NCI-H187 treated with DMSO at 0.1 percent for 48 hours (cell line): Measurements from ENCODE around the gene DAP3.
"Not testable (repeated sequence)": the region's sequence is repeated elsewhere in the genome, so short reads cannot be mapped to it uniquely, and the experiment has no call there.

Experiments used
- DNase-seq: peaks from one replicate; lab custom pipeline; 2025; lab: John Stamatoyannopoulos, UW

Gene DAP3

DNA sequence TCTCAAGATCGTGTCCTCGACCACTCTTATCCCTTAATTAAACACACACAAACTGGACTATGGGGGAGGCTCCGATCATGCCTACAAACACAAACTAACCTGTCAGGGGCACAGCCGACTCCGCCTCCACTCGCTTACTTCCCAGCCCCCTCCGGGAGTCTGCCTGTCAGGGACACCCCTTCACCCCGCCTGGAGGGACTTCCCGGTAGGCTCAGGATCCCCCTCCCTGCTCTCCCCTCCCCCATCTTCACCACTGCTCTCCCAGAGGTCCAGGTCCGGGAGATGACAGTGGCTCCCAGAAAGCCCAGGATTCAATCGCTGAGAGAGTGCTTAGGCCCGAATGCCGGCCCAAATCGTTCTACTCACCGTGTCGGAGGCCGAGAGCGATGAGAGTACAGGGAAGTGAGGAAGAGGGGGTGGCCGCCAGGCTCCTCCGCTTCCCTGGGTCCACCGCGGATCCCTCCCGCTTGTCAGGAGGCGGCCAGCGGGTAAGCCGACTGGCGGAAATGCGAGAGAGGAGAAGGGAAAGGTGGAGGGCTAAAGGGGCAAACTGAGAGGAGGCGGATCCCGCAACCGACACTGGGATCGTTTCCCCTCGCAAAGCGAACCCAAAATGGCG, 1.1 kb upstream of the DAP3 start:
- not testable (repeated sequence) for DNase-seq

GRCh38 chr1:155688324-155689080, 389 bp upstream of the DAP3 start, which contains the start of gene YY1AP1:
Gene YY1AP1 (minus strand): TSS chr1:155688774. CDS start chr1:155680436, 8,338 bp downstream.
- peak; percentile 88 for DNase-seq

DNA sequence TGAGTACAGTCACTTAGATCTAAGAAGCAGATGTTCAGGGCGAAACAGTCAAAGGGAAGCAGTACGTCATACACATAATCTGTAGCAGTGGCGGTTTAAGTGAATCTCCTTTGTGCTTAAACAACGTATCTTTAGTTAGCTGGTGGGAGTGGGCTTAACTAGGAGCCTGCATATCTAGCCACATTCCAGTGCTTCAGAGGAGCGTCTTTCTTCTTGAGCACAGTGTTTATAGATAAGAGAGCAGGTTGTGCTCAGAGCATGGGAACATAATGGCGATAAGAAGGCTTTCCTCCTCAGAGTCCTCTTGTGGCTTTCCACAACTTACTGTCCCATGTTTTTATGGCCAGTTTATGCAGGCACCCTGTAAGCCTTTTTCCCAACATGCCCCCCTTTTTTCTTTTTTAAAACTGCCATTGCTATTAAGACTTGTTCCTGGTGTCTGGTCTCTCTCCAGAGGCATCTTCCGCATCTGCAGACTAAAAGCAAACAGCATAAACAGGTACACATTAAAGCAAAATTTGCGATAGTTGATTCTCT, 3.2 kb downstream of the DAP3 start:
- no peak for DNase-seq

GRCh38 chr1:155694167-155694566, 5.3 kb downstream of the DAP3 start:
- DNase-seq = no peak

DNA sequence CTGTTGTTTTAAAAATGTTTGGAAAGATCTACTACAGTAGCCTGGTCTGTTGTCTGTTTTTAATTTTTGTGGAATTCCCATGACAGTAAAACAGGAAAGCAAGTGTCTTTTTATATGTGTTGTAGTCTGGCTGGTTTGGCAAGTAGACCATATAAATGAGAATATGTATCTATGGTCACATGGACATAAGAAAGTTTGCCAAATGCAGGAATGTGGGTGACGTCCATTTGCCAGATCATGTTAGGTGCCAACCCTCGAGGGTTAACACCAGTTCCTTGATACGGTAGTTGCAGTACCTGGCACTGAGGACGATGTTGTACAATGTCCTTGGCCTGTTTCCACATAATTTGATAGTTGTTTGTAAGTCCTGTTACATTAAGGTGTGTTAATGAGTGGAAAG, 6.2 kb downstream of the DAP3 start:
- no peak for DNase-seq

DNA sequence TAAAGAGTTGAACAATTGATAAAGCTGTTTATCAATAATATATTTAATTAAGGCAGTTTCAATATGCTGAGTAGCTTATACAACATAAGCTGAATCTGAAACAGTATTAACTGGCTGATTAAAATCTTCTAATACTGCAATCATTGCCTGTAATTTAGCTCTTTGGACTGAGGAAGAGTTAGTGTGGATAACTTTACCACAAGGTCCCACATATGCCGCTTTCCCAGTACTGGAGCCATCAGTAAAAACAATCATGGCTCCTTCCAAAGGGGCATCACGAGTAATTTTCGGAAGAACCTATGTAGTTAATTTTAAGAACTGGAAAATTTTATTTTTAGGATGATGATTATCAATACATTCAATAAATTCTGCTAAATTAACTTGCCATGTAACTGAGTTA, 6.7 kb downstream of the DAP3 start:
- DNase-seq = no peak

- no peak for DNase-seq
Measured at GRCh38 chr1:155696524-155696923, 7.6 kb downstream of the DAP3 start.

- no peak for DNase-seq
Measured at GRCh38 chr1:155697046-155697445, 8.2 kb downstream of the DAP3 start.

- DNase-seq = not testable (repeated sequence)
Measured at GRCh38 chr1:155697616-155698015, 8.7 kb downstream of the DAP3 start.

DNA sequence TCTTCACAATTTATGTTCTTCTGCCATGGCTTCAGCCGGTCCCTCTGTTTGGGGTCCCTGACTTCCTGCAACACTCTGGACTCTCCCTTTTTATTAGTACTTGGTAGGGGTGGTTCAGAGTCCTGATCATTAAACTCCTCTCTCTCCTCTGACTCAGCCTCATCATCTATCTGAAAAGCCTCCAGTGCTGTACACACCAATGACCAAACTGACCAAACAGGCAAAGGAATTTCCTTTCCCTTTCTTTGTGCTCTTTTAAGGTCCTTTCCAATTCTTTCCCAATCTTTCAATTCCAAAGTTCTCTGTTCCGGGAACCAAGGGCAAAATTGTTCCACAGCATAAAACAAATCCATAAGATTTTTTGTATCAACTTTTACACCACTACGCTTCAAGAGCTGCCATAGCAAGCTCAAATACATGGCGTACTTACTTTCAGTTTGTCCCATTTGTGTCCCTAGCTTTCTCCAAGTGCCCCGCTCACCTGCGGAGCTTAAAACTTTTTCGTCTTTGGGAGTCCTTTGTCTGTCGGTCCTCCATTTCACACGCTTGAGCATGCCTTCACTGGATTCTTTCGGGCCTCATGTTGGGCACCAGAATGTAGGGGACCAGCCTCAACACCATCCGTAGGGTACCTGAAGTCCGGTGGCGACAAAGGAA, 9.6 kb downstream of the DAP3 start:
- DNase-seq = no peak

GRCh38 chr1:155699062-155699461, 10.2 kb downstream of the DAP3 start:
- not testable (repeated sequence) for DNase-seq

- DNase-seq = not testable (repeated sequence)
Measured at GRCh38 chr1:155701675-155702074, 12.8 kb downstream of the DAP3 start.

DNA sequence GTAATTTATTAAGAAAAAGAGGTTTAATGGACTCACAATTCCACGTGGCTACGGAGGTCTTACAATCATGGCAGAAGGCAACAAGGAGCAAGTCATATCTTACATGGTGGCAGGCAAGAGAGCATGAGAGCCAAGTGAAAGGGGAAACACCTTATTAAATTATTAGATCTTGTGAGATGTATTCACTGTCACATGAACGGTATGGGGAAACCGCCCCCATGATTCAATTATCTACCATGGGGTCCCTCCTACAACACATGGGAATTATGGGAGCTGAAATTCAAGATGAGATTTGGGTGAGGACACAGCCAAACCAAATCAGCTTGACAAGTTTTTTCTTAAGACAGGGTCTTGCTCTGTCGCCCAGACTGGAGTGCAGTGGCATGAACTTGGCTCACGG, 14.3 kb downstream of the DAP3 start:
- no peak for DNase-seq

- DNase-seq = not testable (repeated sequence)
Measured at GRCh38 chr1:155704414-155704813, 15.5 kb downstream of the DAP3 start.

DNA sequence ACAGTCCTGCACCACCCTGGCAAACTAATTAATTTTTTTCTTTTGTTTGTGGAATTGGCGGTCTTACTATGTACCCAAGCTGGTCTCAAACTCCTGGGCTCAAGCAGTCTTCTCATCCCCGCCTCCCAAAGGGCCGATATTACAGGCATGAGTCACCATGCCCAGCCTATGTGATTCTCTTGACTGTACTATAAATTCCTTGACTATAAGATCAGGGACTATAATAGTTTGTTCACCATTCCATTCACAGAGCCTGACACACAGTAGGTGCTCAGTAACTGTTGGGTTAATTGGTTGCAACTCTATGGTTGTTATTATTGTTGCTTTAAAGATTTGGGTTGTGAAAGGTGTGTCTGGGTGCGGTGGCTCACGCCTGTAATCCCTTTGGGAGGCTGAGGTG, 17.2 kb downstream of the DAP3 start:
- DNase-seq = no peak

DNA sequence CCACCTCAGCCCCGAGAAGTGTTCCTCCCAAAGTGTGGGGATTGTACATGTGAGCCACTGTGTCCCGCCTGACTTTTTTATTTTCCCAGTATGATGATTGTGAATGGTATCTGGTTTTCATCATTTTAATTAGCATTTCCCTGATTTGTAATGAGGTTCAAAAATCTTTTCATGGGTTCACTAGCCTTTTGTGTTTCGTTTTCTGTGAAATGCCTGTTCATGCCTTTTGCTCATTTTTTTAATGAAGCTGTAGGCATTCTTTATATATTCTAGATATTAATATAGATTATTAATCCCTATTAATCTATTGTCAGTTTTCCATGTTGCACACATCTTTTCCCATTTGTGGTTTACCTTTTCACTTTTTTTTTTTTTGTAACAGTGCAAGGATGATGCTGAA, 20.5 kb downstream of the DAP3 start:
- DNase-seq = no peak

DNA sequence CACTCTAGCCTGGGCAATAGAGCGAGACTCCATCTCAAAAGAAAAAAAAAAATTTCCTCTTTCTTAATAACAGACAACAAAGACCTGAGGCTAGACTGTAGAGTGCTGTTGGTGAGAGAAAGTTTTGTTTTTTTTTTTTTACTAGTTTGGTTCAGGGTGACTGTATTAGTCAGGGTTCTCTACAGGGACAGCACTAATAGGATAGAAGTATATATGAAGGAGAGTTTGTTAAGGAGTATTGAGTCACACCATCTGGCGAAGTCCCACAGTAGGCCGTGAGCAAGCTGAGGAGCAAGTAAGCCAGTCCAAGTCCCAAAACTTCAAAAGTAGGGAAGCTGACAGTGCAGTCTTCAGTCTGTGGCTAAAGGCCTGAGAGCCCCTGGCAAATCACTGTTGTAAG, 22.6 kb downstream of the DAP3 start:
- not testable (repeated sequence) for DNase-seq

DNA sequence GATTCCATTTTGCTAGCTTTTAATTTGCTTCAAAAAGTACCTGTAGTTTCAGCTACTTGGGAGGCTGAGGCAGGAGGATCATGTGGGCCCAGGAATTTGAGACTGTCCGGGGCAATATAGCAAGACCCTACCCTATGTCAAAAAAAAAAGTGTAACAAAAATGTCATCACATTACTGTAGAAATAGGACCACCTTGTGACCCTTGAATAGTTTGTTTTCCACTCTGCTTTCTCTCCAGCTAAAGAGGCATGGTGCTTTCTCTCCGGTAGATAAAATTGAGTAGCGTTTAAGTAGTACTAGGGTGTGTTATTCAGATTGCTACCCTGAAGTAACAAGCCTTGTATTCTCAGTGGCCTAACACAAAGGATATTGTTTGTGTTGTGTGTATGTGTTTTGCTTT, 23.7 kb downstream of the DAP3 start:
- DNase-seq = not testable (repeated sequence)

DNA sequence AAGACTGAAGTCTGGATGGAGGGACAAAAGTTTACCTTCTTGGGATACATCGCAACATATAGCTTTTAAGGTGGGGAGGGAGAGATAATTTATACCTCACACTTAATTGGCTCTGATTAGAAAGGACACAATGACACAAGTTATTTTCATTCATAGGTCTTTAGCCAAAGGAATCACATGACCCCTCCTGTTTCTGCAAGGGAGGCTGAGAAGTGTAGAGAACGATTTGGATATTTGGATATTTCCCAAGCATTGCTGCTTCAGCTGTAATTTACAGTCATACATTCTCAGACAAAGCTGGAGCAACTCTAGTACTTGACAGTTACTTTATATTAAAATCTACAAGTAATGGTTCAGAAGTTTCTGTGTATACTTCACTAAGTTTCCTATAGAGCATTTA, 24.2 kb downstream of the DAP3 start:
- no peak for DNase-seq

GRCh38 chr1:155715056-155715455, 26.2 kb downstream of the DAP3 start:
- DNase-seq = not testable (repeated sequence)

GRCh38 chr1:155715777-155716176, 26.9 kb downstream of the DAP3 start:
- DNase-seq = no peak

GRCh38 chr1:155717041-155717440, 28.1 kb downstream of the DAP3 start:
- DNase-seq = no peak
